CD4-positive, alpha-beta memory T cell (primary cell): ENCODE results near the gene BRIP1. TPM values are rescaled to one million over a fixed set of nuclear protein-coding genes. Genes with fewer than 3 reads are reported as not detected.
"Not testable (repeated sequence)": the region's sequence is repeated elsewhere in the genome, so short reads cannot be mapped to it uniquely, and the experiment has no call there.

Experiments used
- CTCF ChIA-PET: fragments of 350-600 bp; sonication (Branson Sonifier 250); formaldehyde crosslinking; loops from one replicate; lab custom pipeline; 2021; ENCODE audit warnings: inconsistent platforms; ENCODE audit not compliant: partially characterized antibody; lab: Charles Lee
- POLR2A ChIA-PET: fragments of 350-600 bp; sonication (Branson Sonifier 250); formaldehyde crosslinking; loops from one replicate; lab custom pipeline; 2021; ENCODE audit not compliant: partially characterized antibody; lab: Charles Lee
- DNase-seq, 5 donors: peaks; one replicate each; pipeline versions ENCODE4 v3.0.0 to v3.0.0-alpha.2; 2020 to 2022; ENCODE audit warnings: mixed read lengths in 1 of 5
- H3K27ac ChIP-seq: one replicate; pipeline ENCODE4 v1.7.0; 2013; ENCODE audit warnings: low read depth, low read length
- H3K27me3 ChIP-seq: 2 replicates; pipeline ENCODE4 v1.7.0; 2013; ENCODE audit warnings: mild to moderate bottlenecking, low read length, moderate library complexity; ENCODE audit not compliant: insufficient read depth
- H3K36me3 ChIP-seq: 2 replicates; pipeline ENCODE4 v1.7.0; 2013; ENCODE audit warnings: mild to moderate bottlenecking, low read length, moderate library complexity; ENCODE audit not compliant: insufficient read depth
- H3K4me1 ChIP-seq: 2 replicates; pipeline ENCODE4 v1.7.0; 2013; ENCODE audit warnings: mild to moderate bottlenecking, low read length, moderate library complexity; ENCODE audit not compliant: insufficient read depth
- H3K4me3 ChIP-seq, 2 donors: one replicate each; pipeline ENCODE4 v1.7.0; 2013; ENCODE audit warnings: low read length in 2 of 2, mild to moderate bottlenecking in 1 of 2
- H3K9me3 ChIP-seq, 2 donors: one replicate each; pipeline ENCODE4 v1.7.0; 2013; ENCODE audit warnings: low read length in 2 of 2, control low read depth in 1 of 2; ENCODE audit not compliant: control insufficient read depth in 1 of 2
- H3K27ac Mint-ChIP-seq, 7 donors: one replicate each; pipeline ENCODE4 v1.8.0; 2020 to 2021; ENCODE audit warnings: mixed read lengths in 7 of 7, mild to moderate bottlenecking in 6 of 7, inconsistent platforms in 3 of 7, moderate library complexity in 3 of 7
- H3K27me3 Mint-ChIP-seq, 2 donors: one replicate each; pipeline ENCODE4 v1.8.0; 2020 to 2021; ENCODE audit warnings: mixed read lengths in 2 of 2
- H3K36me3 Mint-ChIP-seq, 2 donors: one replicate each; pipeline ENCODE4 v1.8.0; 2020 to 2021; ENCODE audit warnings: mixed read lengths in 2 of 2, inconsistent platforms in 1 of 2, mild to moderate bottlenecking in 1 of 2
- H3K4me1 Mint-ChIP-seq, 4 donors: one replicate each; pipeline ENCODE4 v1.8.0; 2020 to 2021; ENCODE audit warnings: mixed read lengths in 4 of 4, mild to moderate bottlenecking in 1 of 4
- H3K4me3 Mint-ChIP-seq, 8 donors: one replicate each; pipeline ENCODE4 v1.8.0; 2020 to 2021; ENCODE audit warnings: mixed read lengths in 8 of 8, mild to moderate bottlenecking in 7 of 8, moderate library complexity in 6 of 8, inconsistent platforms in 3 of 8
- H3K9me3 Mint-ChIP-seq, 8 donors: one replicate each; pipeline ENCODE4 v1.8.0; 2020 to 2021; ENCODE audit warnings: mixed read lengths in 8 of 8, mild to moderate bottlenecking in 5 of 8, inconsistent platforms in 3 of 8, moderate library complexity in 1 of 8
- intact Hi-C: fragments of 100-400 bp; cut with micrococcal nuclease; formaldehyde crosslinking; loops from one replicate; pipeline ENCODE4 v1.15.1; 2023
- polyA plus RNA-seq, 2 donors: library from polyadenylated mRNA; unstranded; fragments of 300-500 nt; fragmentation: Illumina TruSeq; gene quantifications; one replicate each; pipeline ENCODE4 v1.2.3, GENCODE V29; 2021
- total RNA-seq, 2 experiments: library from RNA; stranded (reverse); gene quantifications; one replicate each; pipeline ENCODE4 v1.2.3, GENCODE V29; 2021

BRIP1 gene
- total and polyA plus RNA-seq, 4 experiments from 2014 or later = 0.31 to 1.7 (median 1.3) TPM

DNA sequence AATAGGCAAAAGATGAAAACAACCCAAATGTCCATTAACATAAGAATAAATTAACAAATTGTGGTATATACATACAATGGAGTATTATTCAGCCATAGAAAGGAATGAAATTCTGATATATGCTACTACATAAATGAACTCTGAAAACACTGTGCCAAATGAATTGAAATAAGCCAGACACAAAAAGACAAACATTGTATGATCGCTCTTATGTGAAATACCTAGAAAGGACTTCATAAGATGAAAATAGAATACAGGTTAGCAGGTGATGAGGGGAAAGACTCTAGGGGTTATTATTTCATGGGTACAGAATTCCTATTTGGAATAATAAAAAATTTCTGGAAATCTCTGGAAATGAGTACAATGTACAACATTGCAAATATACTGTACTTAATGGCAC lies 80.2 kb downstream of the BRIP1 start:
- H3K36me3 ChIP-seq = no peaks in the 10 kb centered on the region
- Mint-ChIP-seq H3K27me3 (no peaks in the 10 kb centered on the region), H3K4me3 (no peak overlapping the region), H3K4me1 (no peaks in the 10 kb centered on the region), H3K36me3 (no peaks in the 10 kb centered on the region), H3K9me3 (no peaks in the 10 kb centered on the region), H3K27ac (no peak overlapping the region)
- H3K4me1 ChIP-seq = no peaks in the 10 kb centered on the region
- no peak for DNase-seq
- CTCF ChIA-PET = no interaction called here
- no peak overlapping the region for H3K27ac ChIP-seq
- POLR2A ChIA-PET = no interaction called here
- H3K27me3 ChIP-seq = no peaks in the 10 kb centered on the region
- intact Hi-C loops = no loop called here
- no peaks in the 10 kb centered on the region for H3K9me3 ChIP-seq
- no peak overlapping the region for H3K4me3 ChIP-seq

GRCh38 chr17:61782683-61783082 lies 80.6 kb downstream of the BRIP1 start:
- Histone ChIP-seq H3K9me3 (no peaks in the 10 kb centered on the region), H3K36me3 (no peaks in the 10 kb centered on the region), H3K27ac (no peak overlapping the region), H3K27me3 (no peaks in the 10 kb centered on the region), H3K4me3 (no peak overlapping the region), H3K4me1 (no peaks in the 10 kb centered on the region)
- H3K27me3 Mint-ChIP-seq = no peaks in the 10 kb centered on the region
- H3K4me3 Mint-ChIP-seq = no peak overlapping the region
- no peaks in the 10 kb centered on the region for H3K4me1 Mint-ChIP-seq
- ChIA-PET POLR2A (no interaction called here), CTCF (no interaction called here)
- no peaks in the 10 kb centered on the region for H3K9me3 Mint-ChIP-seq
- no peaks in the 10 kb centered on the region for H3K36me3 Mint-ChIP-seq
- DNase-seq = no peak
- H3K27ac Mint-ChIP-seq = no peak overlapping the region
- intact Hi-C loops = no loop called here

GRCh38 chr17:61775364-61775763 lies 88.0 kb downstream of the BRIP1 start:
- Histone ChIP-seq H3K4me3 (no peak overlapping the region), H3K9me3 (peaks cover 0 to 8% of the 10 kb centered on the region in 2 donors), H3K36me3 (no peaks in the 10 kb centered on the region), H3K27ac (no peak overlapping the region), H3K27me3 (no peaks in the 10 kb centered on the region), H3K4me1 (no peaks in the 10 kb centered on the region)
- POLR2A ChIA-PET = no interaction called here
- intact Hi-C loops = no loop called here
- H3K27me3 Mint-ChIP-seq = no peaks in the 10 kb centered on the region
- peaks cover 0 to 15% (median 8%) of the 10 kb centered on the region in 8 donors for H3K9me3 Mint-ChIP-seq
- H3K4me3 Mint-ChIP-seq = no peak overlapping the region
- CTCF ChIA-PET = no interaction called here
- H3K36me3 Mint-ChIP-seq = peaks cover 11 to 17% of the 10 kb centered on the region in 2 donors
- no peak overlapping the region for H3K27ac Mint-ChIP-seq
- no peaks in the 10 kb centered on the region for H3K4me1 Mint-ChIP-seq
- no peak for DNase-seq

DNA sequence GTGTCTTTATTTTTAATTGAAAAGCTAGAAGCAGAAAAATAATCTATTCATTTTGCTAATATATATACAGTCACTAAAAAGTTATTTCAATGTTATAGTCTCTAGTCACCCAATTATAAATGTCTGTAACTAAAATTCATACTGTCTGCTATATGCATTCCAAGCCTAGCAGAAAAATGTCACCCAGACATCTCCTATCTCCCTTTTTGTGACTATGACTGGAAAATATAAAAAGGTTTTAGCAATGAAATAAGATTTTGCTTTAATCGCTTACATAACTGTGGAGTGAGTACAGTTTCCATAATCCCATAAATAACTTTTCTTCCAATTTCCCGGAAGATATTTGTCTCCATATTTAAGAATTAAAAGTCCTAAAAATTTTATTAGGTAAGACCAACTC lies 88.6 kb downstream of the BRIP1 start:
- Mint-ChIP-seq H3K4me3 (no peak overlapping the region), H3K4me1 (no peaks in the 10 kb centered on the region), H3K9me3 (peaks cover 0 to 19% (median 12%) of the 10 kb centered on the region in 8 donors), H3K27me3 (no peaks in the 10 kb centered on the region), H3K27ac (no peak overlapping the region), H3K36me3 (peaks cover 11 to 23% of the 10 kb centered on the region in 2 donors)
- Histone ChIP-seq H3K4me1 (no peaks in the 10 kb centered on the region), H3K36me3 (no peaks in the 10 kb centered on the region), H3K9me3 (peaks cover 0 to 8% of the 10 kb centered on the region in 2 donors), H3K27me3 (no peaks in the 10 kb centered on the region), H3K27ac (no peak overlapping the region), H3K4me3 (no peak overlapping the region)
- intact Hi-C loops = no loop called here
- ChIA-PET CTCF (no interaction called here), POLR2A (no interaction called here)
- no peak for DNase-seq

- peaks cover 15 to 29% of the 10 kb centered on the region in 2 donors for H3K36me3 Mint-ChIP-seq
- not testable (repeated sequence) for H3K27me3 ChIP-seq, H3K4me3 Mint-ChIP-seq
Measured at GRCh38 chr17:61774087-61774486, 89.2 kb downstream of the BRIP1 start.

GRCh38 chr17:61770752-61771533 lies 92.4 kb downstream of the BRIP1 start:
- Histone ChIP-seq H3K9me3 (peaks cover 0 to 8% of the 10 kb centered on the region in 2 donors), H3K27me3 (no peaks in the 10 kb centered on the region), H3K4me1 (no peaks in the 10 kb centered on the region), H3K36me3 (no peaks in the 10 kb centered on the region), H3K27ac (no peak overlapping the region), H3K4me3 (no peak overlapping the region)
- H3K27me3 Mint-ChIP-seq = no peaks in the 10 kb centered on the region
- peaks cover 15 to 40% of the 10 kb centered on the region in 2 donors for H3K36me3 Mint-ChIP-seq
- no peak for DNase-seq
- no peaks in the 10 kb centered on the region for H3K4me1 Mint-ChIP-seq
- H3K27ac Mint-ChIP-seq = no peak overlapping the region
- peaks cover 0 to 28% (median 17%) of the 10 kb centered on the region in 8 donors for H3K9me3 Mint-ChIP-seq
- intact Hi-C loops = no loop called here
- ChIA-PET CTCF (no interaction called here), POLR2A (no interaction called here)
- H3K4me3 Mint-ChIP-seq = no peak overlapping the region

More at GRCh38 chr17:61774087-61774486, 89.2 kb downstream of the BRIP1 start:
- intact Hi-C loops, H3K27me3 Mint-ChIP-seq, H3K4me1 ChIP-seq, CTCF ChIA-PET, H3K27ac ChIP-seq, H3K9me3 ChIP-seq, H3K27ac Mint-ChIP-seq, H3K36me3 ChIP-seq, H3K4me3 ChIP-seq, H3K4me1 Mint-ChIP-seq, POLR2A ChIA-PET, DNase-seq: not testable (repeated sequence)
- H3K9me3 Mint-ChIP-seq = peaks cover 0 to 24% (median 17%) of the 10 kb centered on the region in 8 donors

GRCh38 chr17:61770043-61770442 lies 93.3 kb downstream of the BRIP1 start:
- Mint-ChIP-seq H3K4me1 (no peaks in the 10 kb centered on the region), H3K36me3 (peaks cover 15 to 40% of the 10 kb centered on the region in 2 donors), H3K9me3 (peaks cover 0 to 28% (median 17%) of the 10 kb centered on the region in 8 donors), H3K4me3 (no peak overlapping the region), H3K27ac (no peak overlapping the region), H3K27me3 (no peaks in the 10 kb centered on the region)
- POLR2A ChIA-PET = no interaction called here
- Histone ChIP-seq H3K9me3 (peaks cover 0 to 8% of the 10 kb centered on the region in 2 donors), H3K36me3 (no peaks in the 10 kb centered on the region), H3K27me3 (no peaks in the 10 kb centered on the region), H3K27ac (no peak overlapping the region), H3K4me3 (no peak overlapping the region), H3K4me1 (no peaks in the 10 kb centered on the region)
- no peak for DNase-seq
- CTCF ChIA-PET = interaction anchor here (0.6 kb wide), 1 partner anchor 100 kb away, joined by 3 read pairs; no protein-coding TSS in a partner anchor
- intact Hi-C loops = no loop called here
